ENCODE data around the gene MTRR. TPM values are rescaled to one million over a fixed set of nuclear protein-coding genes. Genes with fewer than 3 reads are reported as not detected.
A peak's percentile ranks its signal among the peaks of the same experiment; 100 is the strongest.

The MTRR gene
- total RNA-seq (2021) (39.1 to 46.9 TPM (median 42.3 TPM) in 3 replicates), Bru-seq, nascent RNA (percentile 95 among the genes with signal in this experiment)
- long read RNA-seq, experiment 1, transcript MTRR-202 (15 exons, 3,215 nt): major isoform, 50 of 186 reads
- long read RNA-seq, experiment 1, transcript MTRR-201 (15 exons, 3,274 nt): minor isoform, 6 of 186 reads
- long read RNA-seq, experiment 1, partial matches to known transcripts: 35 of 186 reads
- long read RNA-seq, experiment 1, other reads (novel, unspliced or antisense): 93 of 186 reads
- long read RNA-seq, experiment 2, partial matches to known transcripts: 11 of 27 reads
- long read RNA-seq, experiment 2, other reads (novel, unspliced or antisense): 13 of 27 reads
- long read RNA-seq, experiment 3, transcript MTRR-202 (15 exons, 3,215 nt): major isoform, 8 of 50 reads
- long read RNA-seq, experiment 3, partial matches to known transcripts: 13 of 50 reads
- long read RNA-seq, experiment 3, other reads (novel, unspliced or antisense): 26 of 50 reads

- Mint-ChIP-seq H3K27ac (no peak within 1 kb of the TSS; the same call in 1 of the 2 replicates), H3K4me1 (peaks cover 16% of the 10 kb centered on the region), H3K9me3 (no peaks in the 10 kb centered on the region), H3K4me3 (peak within 1 kb of the TSS; percentile 84), H3K27me3 (ENCODE audit: low read depth) (no peaks in the 10 kb centered on the region), H3K36me3 (peaks cover 8% of the 10 kb centered on the region)
- DNase-seq (ENCODE audit: low spot score): peak; percentile 83
- peak; percentile 100 for ATAC-seq
- CTCF ChIA-PET: interaction anchor here (0.6 to 2.6 kb wide), 12 partner anchors 11 to 1049 kb away, joined by 3 to 12 read pairs (median 4); partner anchors contain the start of gene CFAP90
- POLR2A ChIA-PET: interaction anchor here (0.9 to 1.5 kb wide), 2 partner anchors 12 to 18 kb away, joined by 3 to 4 read pairs; partner anchors contain the start of gene CFAP90
- TF ChIP-seq JAZF1 (CRISPR knock-in tag; IDR thresholded peaks at IDR 0.05): no peak
- 0 out of 2 replicates have a peak, but pooled peaks have one; percentile 25 for TF ChIP-seq USF1 (CRISPR knock-in tag; IDR thresholded peaks at IDR 0.05)
- no peak for TF ChIP-seq TP53 (CRISPR knock-in tag; IDR thresholded peaks at IDR 0.05)
- peak; percentile 67; the same call in 1 of the 2 replicates for TF ChIP-seq JUN (CRISPR knock-in tag; IDR thresholded peaks at IDR 0.05)
- peak; percentile 17; the same call in 1 of the 2 replicates for TF ChIP-seq ZNF219 (CRISPR knock-in tag; IDR thresholded peaks at IDR 0.05; ENCODE audit: borderline replicate concordance)
- TF ChIP-seq, protein P1, sequence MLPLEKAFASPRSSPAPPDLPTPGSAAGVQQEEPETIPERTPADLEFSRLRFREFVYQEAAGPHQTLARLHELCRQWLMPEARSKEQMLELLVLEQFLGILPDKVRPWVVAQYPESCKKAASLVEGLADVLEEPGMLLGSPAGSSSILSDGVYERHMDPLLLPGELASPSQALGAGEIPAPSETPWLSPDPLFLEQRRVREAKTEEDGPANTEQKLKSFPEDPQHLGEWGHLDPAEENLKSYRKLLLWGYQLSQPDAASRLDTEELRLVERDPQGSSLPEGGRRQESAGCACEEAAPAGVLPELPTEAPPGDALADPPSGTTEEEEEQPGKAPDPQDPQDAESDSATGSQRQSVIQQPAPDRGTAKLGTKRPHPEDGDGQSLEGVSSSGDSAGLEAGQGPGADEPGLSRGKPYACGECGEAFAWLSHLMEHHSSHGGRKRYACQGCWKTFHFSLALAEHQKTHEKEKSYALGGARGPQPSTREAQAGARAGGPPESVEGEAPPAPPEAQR (CRISPR knock-in tag; IDR thresholded peaks at IDR 0.05): no peak
- TF ChIP-seq, protein P2, sequence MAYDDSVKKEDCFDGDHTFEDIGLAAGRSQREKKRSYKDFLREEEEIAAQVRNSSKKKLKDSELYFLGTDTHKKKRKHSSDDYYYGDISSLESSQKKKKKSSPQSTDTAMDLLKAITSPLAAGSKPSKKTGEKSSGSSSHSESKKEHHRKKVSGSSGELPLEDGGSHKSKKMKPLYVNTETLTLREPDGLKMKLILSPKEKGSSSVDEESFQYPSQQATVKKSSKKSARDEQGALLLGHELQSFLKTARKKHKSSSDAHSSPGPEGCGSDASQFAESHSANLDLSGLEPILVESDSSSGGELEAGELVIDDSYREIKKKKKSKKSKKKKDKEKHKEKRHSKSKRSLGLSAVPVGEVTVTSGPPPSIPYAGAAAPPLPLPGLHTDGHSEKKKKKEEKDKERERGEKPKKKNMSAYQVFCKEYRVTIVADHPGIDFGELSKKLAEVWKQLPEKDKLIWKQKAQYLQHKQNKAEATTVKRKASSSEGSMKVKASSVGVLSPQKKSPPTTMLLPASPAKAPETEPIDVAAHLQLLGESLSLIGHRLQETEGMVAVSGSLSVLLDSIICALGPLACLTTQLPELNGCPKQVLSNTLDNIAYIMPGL (CRISPR knock-in tag; IDR thresholded peaks at IDR 0.05): peak; percentile 84; the same call in 1 of the 2 replicates
- TF ChIP-seq ZNF416 (CRISPR knock-in tag; IDR thresholded peaks at IDR 0.05): no peak
- no peak for TF ChIP-seq KAT7 (CRISPR knock-in tag; IDR thresholded peaks at IDR 0.05; ENCODE audit: borderline replicate concordance)
- peak; percentile 39; the same call in 1 of the 2 replicates for TF ChIP-seq MYBL2 (CRISPR knock-in tag; IDR thresholded peaks at IDR 0.05)
- TF ChIP-seq TEAD1 (CRISPR knock-in tag; IDR thresholded peaks at IDR 0.05): peak; percentile 73; the same call in 1 of the 2 replicates
- TF ChIP-seq SP1 (CRISPR knock-in tag; conservative IDR thresholded peaks at IDR 0.05): peak; percentile 89
- TF ChIP-seq, protein P3, sequence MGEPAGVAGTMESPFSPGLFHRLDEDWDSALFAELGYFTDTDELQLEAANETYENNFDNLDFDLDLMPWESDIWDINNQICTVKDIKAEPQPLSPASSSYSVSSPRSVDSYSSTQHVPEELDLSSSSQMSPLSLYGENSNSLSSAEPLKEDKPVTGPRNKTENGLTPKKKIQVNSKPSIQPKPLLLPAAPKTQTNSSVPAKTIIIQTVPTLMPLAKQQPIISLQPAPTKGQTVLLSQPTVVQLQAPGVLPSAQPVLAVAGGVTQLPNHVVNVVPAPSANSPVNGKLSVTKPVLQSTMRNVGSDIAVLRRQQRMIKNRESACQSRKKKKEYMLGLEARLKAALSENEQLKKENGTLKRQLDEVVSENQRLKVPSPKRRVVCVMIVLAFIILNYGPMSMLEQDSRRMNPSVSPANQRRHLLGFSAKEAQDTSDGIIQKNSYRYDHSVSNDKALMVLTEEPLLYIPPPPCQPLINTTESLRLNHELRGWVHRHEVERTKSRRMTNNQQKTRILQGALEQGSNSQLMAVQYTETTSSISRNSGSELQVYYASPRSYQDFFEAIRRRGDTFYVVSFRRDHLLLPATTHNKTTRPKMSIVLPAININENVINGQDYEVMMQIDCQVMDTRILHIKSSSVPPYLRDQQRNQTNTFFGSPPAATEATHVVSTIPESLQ (CRISPR knock-in tag; IDR thresholded peaks at IDR 0.05): no peak
- peak; percentile 93 for TF ChIP-seq FOXK1 (CRISPR knock-in tag; IDR thresholded peaks at IDR 0.05)
- no peak for TF ChIP-seq TEAD4 (CRISPR knock-in tag; IDR thresholded peaks at IDR 0.05)
- no peak for TF ChIP-seq ZBTB21 (CRISPR knock-in tag; IDR thresholded peaks at IDR 0.05; ENCODE audit: borderline replicate concordance)
- peak; percentile 32; the same call in 1 of the 2 replicates for TF ChIP-seq FOXP1 (CRISPR knock-in tag; IDR thresholded peaks at IDR 0.05; ENCODE audit: borderline replicate concordance)
- no peak for TF ChIP-seq GABPB1 (CRISPR knock-in tag; IDR thresholded peaks at IDR 0.05)
- TF ChIP-seq SMAD3 (CRISPR knock-in tag; IDR thresholded peaks at IDR 0.05; ENCODE audit: borderline replicate concordance): 0 out of 2 replicates have a peak, but pooled peaks have one; percentile 19
- TF ChIP-seq, protein P4, sequence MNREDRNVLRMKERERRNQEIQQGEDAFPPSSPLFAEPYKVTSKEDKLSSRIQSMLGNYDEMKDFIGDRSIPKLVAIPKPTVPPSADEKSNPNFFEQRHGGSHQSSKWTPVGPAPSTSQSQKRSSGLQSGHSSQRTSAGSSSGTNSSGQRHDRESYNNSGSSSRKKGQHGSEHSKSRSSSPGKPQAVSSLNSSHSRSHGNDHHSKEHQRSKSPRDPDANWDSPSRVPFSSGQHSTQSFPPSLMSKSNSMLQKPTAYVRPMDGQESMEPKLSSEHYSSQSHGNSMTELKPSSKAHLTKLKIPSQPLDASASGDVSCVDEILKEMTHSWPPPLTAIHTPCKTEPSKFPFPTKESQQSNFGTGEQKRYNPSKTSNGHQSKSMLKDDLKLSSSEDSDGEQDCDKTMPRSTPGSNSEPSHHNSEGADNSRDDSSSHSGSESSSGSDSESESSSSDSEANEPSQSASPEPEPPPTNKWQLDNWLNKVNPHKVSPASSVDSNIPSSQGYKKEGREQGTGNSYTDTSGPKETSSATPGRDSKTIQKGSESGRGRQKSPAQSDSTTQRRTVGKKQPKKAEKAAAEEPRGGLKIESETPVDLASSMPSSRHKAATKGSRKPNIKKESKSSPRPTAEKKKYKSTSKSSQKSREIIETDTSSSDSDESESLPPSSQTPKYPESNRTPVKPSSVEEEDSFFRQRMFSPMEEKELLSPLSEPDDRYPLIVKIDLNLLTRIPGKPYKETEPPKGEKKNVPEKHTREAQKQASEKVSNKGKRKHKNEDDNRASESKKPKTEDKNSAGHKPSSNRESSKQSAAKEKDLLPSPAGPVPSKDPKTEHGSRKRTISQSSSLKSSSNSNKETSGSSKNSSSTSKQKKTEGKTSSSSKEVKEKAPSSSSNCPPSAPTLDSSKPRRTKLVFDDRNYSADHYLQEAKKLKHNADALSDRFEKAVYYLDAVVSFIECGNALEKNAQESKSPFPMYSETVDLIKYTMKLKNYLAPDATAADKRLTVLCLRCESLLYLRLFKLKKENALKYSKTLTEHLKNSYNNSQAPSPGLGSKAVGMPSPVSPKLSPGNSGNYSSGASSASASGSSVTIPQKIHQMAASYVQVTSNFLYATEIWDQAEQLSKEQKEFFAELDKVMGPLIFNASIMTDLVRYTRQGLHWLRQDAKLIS (CRISPR knock-in tag; IDR thresholded peaks at IDR 0.05; ENCODE audit: borderline replicate concordance): no peak
- no peak for TF ChIP-seq IRF2 (CRISPR knock-in tag; IDR thresholded peaks at IDR 0.05; ENCODE audit: borderline replicate concordance, low read depth)
- TF ChIP-seq CREM (CRISPR knock-in tag; IDR thresholded peaks at IDR 0.05): peak; percentile 91
- peak; percentile 57; the same call in 1 of the 2 replicates for TF ChIP-seq ELF4 (CRISPR knock-in tag; IDR thresholded peaks at IDR 0.05; ENCODE audit: low read depth)
- peak; percentile 58; the same call in 1 of the 2 replicates for TF ChIP-seq ZBTB43 (CRISPR knock-in tag; IDR thresholded peaks at IDR 0.05)
These were observed at the start of gene MTRR, which contains the start of gene FASTKD3 for GRCh38 chr5:7868773-7869473. Gene MTRR (plus strand): TSS chr5:7869148. CDS start chr5:7870795, 1,647 bp downstream. Gene FASTKD3 (minus strand): TSS chr5:7869031. CDS start chr5:7868083, 948 bp downstream.

All from WTC11 (cell line).